GM23338 (cell line): Measurements from ENCODE around the gene DDX20. TPM values are rescaled to one million over a fixed set of nuclear protein-coding genes. Genes with fewer than 3 reads are reported as not detected.

Experiments
- ATAC-seq: fragments of 200-7000 bp; cut with Tn5 transposase; 3 replicates; pipeline ENCODE4 v1.9.1; 2020
- DNase-seq: peaks from one replicate; pipeline ENCODE4 v3.0.0-alpha.2; 2015; ENCODE audit warnings: low spot score
- H2AFZ ChIP-seq: fragments of 200-600 bp; sonication (generic); 2 replicates; pipeline ENCODE4 v1.8.0; 2016; ENCODE audit warnings: antibody characterized with exemption, mild to moderate bottlenecking, moderate library complexity
- H3F3A ChIP-seq: fragments of 200-600 bp; sonication (generic); replicated peaks from 2 replicates; pipeline ENCODE4 v1.8.0; 2017; ENCODE audit warnings: antibody characterized with exemption, mixed run types, low read depth
- H3K27ac ChIP-seq: fragments of 200-600 bp; sonication (generic); 2 replicates; pipeline ENCODE4 v1.6.1; 2016; ENCODE audit warnings: low read depth
- H3K27me3 ChIP-seq: fragments of 200-600 bp; sonication (generic); 2 replicates; pipeline ENCODE4 v1.8.0; 2016; ENCODE audit warnings: mild to moderate bottlenecking, mixed run types, moderate library complexity; ENCODE audit not compliant: insufficient read depth
- H3K36me3 ChIP-seq: fragments of 200-600 bp; sonication (generic); 2 replicates; pipeline ENCODE4 v1.8.0; 2016; ENCODE audit warnings: mild to moderate bottlenecking; ENCODE audit not compliant: insufficient read depth
- H3K4me1 ChIP-seq: fragments of 200-600 bp; sonication (generic); 2 replicates; pipeline ENCODE4 v1.8.0; 2016; ENCODE audit warnings: mild to moderate bottlenecking, moderate library complexity; ENCODE audit not compliant: insufficient read depth
- H3K4me2 ChIP-seq: fragments of 200-600 bp; sonication (generic); 2 replicates; pipeline ENCODE4 v1.7.1; 2017; ENCODE audit warnings: mixed run types
- H3K4me3 ChIP-seq: fragments of 200-600 bp; sonication (generic); 2 replicates; pipeline ENCODE4 v1.6.1; 2016; ENCODE audit warnings: mixed run types
- H3K79me2 ChIP-seq: fragments of 200-600 bp; sonication (generic); replicated peaks from 2 replicates; pipeline ENCODE4 v1.8.0; 2017; ENCODE audit warnings: mild to moderate bottlenecking; ENCODE audit not compliant: insufficient read depth
- H3K9me2 ChIP-seq: fragments of 200-600 bp; sonication (generic); 2 replicates; pipeline ENCODE4 v1.8.0; 2017; ENCODE audit not compliant: insufficient read depth
- H4K20me1 ChIP-seq: fragments of 200-600 bp; sonication (generic); replicated peaks from 2 replicates; pipeline ENCODE4 v1.8.0; 2017; ENCODE audit warnings: mild to moderate bottlenecking; ENCODE audit not compliant: insufficient read depth
- H3K27ac Mint-ChIP-seq: 2 replicates; pipeline ENCODE4 v1.8.0; 2020; ENCODE audit warnings: inconsistent platforms, mild to moderate bottlenecking, moderate library complexity, mixed read lengths
- H3K27me3 Mint-ChIP-seq: 3 replicates; pipeline ENCODE4 v1.8.0; 2022; ENCODE audit warnings: low read depth, mild to moderate bottlenecking, moderate library complexity, mixed read lengths, inconsistent platforms; ENCODE audit not compliant: insufficient read depth, poor library complexity
- H3K36me3 Mint-ChIP-seq: 3 replicates; pipeline ENCODE4 v1.8.0; 2021; ENCODE audit warnings: low read depth, mild to moderate bottlenecking, inconsistent platforms, moderate library complexity, mixed read lengths
- H3K4me1 Mint-ChIP-seq: 3 replicates; pipeline ENCODE4 v1.8.0; 2020; ENCODE audit warnings: mild to moderate bottlenecking, inconsistent platforms, mixed read lengths
- H3K4me3 Mint-ChIP-seq: 3 replicates; pipeline ENCODE4 v1.8.0; 2021; ENCODE audit warnings: moderate library complexity, mild to moderate bottlenecking, inconsistent platforms, mixed read lengths
- H3K9me3 Mint-ChIP-seq: 3 replicates; pipeline ENCODE4 v1.8.0; 2020; ENCODE audit warnings: moderate library complexity, mild to moderate bottlenecking, inconsistent platforms, mixed read lengths
- CREB1 ChIP-seq: fragments of 250-450 bp; sonication (Bioruptor Pico); IDR thresholded peaks from 2 replicates; pipeline ENCODE4 v1.5.0; 2020; ENCODE audit warnings: low read depth, mild to moderate bottlenecking, moderate library complexity
- ETS1 ChIP-seq: IDR thresholded peaks from 2 replicates; pipeline ENCODE4 v1.6.1; 2016; ENCODE audit warnings: antibody characterized with exemption
- EZH2 ChIP-seq: fragments of 200-600 bp; sonication (generic); IDR thresholded peaks from one replicate; pipeline ENCODE4 v1.8.0; 2017; ENCODE audit warnings: antibody characterized with exemption, mild to moderate bottlenecking, low read depth; ENCODE audit not compliant: unreplicated experiment
- EZH2phosphoT487 ChIP-seq: fragments of 200-600 bp; sonication (generic); IDR thresholded peaks from one replicate; pipeline ENCODE4 v1.8.1; 2018; ENCODE audit warnings: antibody characterized with exemption; ENCODE audit not compliant: unreplicated experiment
- JUNB ChIP-seq: IDR thresholded peaks from one replicate; pipeline ENCODE4 v1.6.1; 2016; ENCODE audit warnings: antibody characterized with exemption; ENCODE audit not compliant: unreplicated experiment
- NANOG ChIP-seq: IDR thresholded peaks from 2 replicates; pipeline ENCODE4 v1.6.1; 2016; ENCODE audit warnings: antibody characterized with exemption, borderline replicate concordance
- POLR2AphosphoS5 ChIP-seq: IDR thresholded peaks from 2 replicates; pipeline ENCODE4 v1.6.1; 2016; ENCODE audit warnings: antibody characterized with exemption, low read depth
- REST ChIP-seq: IDR thresholded peaks from one replicate; pipeline ENCODE4 v1.6.1; 2018; ENCODE audit warnings: antibody characterized with exemption; ENCODE audit not compliant: unreplicated experiment
- STAT1 ChIP-seq: IDR thresholded peaks from one replicate; pipeline ENCODE4 v1.6.1; 2016; ENCODE audit warnings: antibody characterized with exemption; ENCODE audit not compliant: unreplicated experiment
- ZNF114 ChIP-seq: fragments of 250-450 bp; sonication (Bioruptor Pico); IDR thresholded peaks from 2 replicates; pipeline ENCODE4 v1.5.0; 2020; ENCODE audit warnings: mild to moderate bottlenecking, moderate library complexity
- ZNF331 ChIP-seq: fragments of 250-450 bp; sonication (Bioruptor Pico); IDR thresholded peaks from 2 replicates; pipeline ENCODE4 v1.5.0; 2020; ENCODE audit warnings: low read depth, mild to moderate bottlenecking, moderate library complexity
- polyA plus RNA-seq: library from polyadenylated mRNA; unstranded; fragments of >200 nt; fragmentation: Nextera tagmentation; extraction: Ambion mirVana; gene quantifications from 2 replicates; pipeline ENCODE4 v1.2.1, GENCODE V29; 2016
- total RNA-seq: library from RNA; depleted of rRNA; stranded (reverse); fragments of >200 nt; shearing (Covaris generic); gene quantifications from 2 replicates; pipeline ENCODE4 v1.2.3, GENCODE V29; 2014
- TF ChIP-seq, protein P1 (sequence below), 2 experiments: fragments of 200-600 bp in 1 of 2; sonication (generic) in 1 of 2; conservative IDR thresholded peaks; 2 replicates each; pipeline versions ENCODE4 v1.5.1 to v1.6.1; 2016 to 2017; ENCODE audit warnings: antibody characterized with exemption in 2 of 2, low read depth in 2 of 2, mild to moderate bottlenecking in 2 of 2, moderate library complexity in 1 of 2
- TF ChIP-seq, protein P2 (sequence below): fragments of 250-450 bp; sonication (Bioruptor Pico); IDR thresholded peaks from 2 replicates; pipeline ENCODE4 v1.5.0; 2020; ENCODE audit warnings: mild to moderate bottlenecking, moderate library complexity

The DDX20 gene
- total and polyA plus RNA-seq, 2 experiments from 2014 or later: 11.9 to 54.4 TPM

DNA sequence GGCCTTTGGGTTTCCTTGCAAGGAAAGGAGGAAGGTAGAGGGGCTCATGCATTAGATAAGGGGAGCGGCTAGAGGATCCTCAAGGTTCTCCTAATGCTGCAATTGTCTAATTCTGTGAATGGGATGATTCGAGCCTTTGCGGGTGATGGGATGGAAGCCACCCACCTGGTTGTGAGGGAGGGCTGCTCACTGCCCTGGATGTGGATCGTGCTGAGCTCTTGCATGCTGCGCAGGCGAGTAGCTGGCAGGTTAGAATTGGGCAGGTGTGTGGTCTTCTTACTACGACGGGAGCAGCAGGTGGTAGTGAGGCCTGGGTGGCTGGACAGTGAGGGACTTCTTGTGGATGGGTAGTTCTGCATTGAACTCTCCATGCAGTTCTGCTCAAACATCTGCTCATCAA lies 21.2 kb downstream of the DDX20 start:
- no peak for TF ChIP-seq CREB1 (CRISPR knock-in tag)
- TF ChIP-seq ETS1: no peak
- TF ChIP-seq EZH2phosphoT487: no peak
- TF ChIP-seq REST: no peak
- TF ChIP-seq JUNB: no peak
- TF ChIP-seq, protein P1, sequence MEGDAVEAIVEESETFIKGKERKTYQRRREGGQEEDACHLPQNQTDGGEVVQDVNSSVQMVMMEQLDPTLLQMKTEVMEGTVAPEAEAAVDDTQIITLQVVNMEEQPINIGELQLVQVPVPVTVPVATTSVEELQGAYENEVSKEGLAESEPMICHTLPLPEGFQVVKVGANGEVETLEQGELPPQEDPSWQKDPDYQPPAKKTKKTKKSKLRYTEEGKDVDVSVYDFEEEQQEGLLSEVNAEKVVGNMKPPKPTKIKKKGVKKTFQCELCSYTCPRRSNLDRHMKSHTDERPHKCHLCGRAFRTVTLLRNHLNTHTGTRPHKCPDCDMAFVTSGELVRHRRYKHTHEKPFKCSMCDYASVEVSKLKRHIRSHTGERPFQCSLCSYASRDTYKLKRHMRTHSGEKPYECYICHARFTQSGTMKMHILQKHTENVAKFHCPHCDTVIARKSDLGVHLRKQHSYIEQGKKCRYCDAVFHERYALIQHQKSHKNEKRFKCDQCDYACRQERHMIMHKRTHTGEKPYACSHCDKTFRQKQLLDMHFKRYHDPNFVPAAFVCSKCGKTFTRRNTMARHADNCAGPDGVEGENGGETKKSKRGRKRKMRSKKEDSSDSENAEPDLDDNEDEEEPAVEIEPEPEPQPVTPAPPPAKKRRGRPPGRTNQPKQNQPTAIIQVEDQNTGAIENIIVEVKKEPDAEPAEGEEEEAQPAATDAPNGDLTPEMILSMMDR (conservative IDR thresholded peaks at IDR 0.05; ENCODE audit: low read depth in 2 of 2): no peak
- TF ChIP-seq POLR2AphosphoS5: no peak
- no peak for TF ChIP-seq STAT1
- TF ChIP-seq ZNF331 (CRISPR knock-in tag): no peak
- no peak for TF ChIP-seq NANOG
- no peak for TF ChIP-seq EZH2
- TF ChIP-seq, protein P2, sequence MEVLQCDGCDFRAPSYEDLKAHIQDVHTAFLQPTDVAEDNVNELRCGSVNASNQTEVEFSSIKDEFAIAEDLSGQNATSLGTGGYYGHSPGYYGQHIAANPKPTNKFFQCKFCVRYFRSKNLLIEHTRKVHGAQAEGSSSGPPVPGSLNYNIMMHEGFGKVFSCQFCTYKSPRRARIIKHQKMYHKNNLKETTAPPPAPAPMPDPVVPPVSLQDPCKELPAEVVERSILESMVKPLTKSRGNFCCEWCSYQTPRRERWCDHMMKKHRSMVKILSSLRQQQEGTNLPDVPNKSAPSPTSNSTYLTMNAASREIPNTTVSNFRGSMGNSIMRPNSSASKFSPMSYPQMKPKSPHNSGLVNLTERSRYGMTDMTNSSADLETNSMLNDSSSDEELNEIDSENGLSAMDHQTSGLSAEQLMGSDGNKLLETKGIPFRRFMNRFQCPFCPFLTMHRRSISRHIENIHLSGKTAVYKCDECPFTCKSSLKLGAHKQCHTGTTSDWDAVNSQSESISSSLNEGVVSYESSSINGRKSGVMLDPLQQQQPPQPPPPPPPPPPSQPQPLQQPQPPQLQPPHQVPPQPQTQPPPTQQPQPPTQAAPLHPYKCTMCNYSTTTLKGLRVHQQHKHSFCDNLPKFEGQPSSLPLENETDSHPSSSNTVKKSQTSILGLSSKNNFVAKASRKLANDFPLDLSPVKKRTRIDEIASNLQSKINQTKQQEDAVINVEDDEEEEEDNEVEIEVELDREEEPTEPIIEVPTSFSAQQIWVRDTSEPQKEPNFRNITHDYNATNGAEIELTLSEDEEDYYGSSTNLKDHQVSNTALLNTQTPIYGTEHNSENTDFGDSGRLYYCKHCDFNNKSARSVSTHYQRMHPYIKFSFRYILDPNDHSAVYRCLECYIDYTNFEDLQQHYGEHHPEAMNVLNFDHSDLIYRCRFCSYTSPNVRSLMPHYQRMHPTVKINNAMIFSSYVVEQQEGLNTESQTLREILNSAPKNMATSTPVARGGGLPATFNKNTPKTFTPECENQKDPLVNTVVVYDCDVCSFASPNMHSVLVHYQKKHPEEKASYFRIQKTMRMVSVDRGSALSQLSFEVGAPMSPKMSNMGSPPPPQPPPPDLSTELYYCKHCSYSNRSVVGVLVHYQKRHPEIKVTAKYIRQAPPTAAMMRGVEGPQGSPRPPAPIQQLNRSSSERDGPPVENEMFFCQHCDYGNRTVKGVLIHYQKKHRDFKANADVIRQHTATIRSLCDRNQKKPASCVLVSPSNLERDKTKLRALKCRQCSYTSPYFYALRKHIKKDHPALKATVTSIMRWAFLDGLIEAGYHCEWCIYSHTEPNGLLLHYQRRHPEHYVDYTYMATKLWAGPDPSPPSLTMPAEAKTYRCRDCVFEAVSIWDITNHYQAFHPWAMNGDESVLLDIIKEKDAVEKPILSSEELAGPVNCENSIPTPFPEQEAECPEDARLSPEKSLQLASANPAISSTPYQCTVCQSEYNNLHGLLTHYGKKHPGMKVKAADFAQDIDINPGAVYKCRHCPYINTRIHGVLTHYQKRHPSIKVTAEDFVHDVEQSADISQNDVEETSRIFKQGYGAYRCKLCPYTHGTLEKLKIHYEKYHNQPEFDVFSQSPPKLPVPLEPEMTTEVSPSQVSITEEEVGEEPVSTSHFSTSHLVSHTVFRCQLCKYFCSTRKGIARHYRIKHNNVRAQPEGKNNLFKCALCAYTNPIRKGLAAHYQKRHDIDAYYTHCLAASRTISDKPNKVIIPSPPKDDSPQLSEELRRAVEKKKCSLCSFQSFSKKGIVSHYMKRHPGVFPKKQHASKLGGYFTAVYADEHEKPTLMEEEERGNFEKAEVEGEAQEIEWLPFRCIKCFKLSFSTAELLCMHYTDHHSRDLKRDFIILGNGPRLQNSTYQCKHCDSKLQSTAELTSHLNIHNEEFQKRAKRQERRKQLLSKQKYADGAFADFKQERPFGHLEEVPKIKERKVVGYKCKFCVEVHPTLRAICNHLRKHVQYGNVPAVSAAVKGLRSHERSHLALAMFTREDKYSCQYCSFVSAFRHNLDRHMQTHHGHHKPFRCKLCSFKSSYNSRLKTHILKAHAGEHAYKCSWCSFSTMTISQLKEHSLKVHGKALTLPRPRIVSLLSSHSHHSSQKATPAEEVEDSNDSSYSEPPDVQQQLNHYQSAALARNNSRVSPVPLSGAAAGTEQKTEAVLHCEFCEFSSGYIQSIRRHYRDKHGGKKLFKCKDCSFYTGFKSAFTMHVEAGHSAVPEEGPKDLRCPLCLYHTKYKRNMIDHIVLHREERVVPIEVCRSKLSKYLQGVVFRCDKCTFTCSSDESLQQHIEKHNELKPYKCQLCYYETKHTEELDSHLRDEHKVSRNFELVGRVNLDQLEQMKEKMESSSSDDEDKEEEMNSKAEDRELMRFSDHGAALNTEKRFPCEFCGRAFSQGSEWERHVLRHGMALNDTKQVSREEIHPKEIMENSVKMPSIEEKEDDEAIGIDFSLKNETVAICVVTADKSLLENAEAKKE (CRISPR knock-in tag): no peak
- TF ChIP-seq ZNF114 (CRISPR knock-in tag): no peak
- Mint-ChIP-seq H3K4me1 (peaks cover 25% of the 10 kb centered on the region; the same call in 2 of the 3 replicates), H3K27ac (no peak overlapping the region), H3K36me3 (no peaks in the 10 kb centered on the region), H3K27me3 (peaks cover 1% of the 10 kb centered on the region), H3K4me3 (no peak overlapping the region), H3K9me3 (no peaks in the 10 kb centered on the region; the same call in 1 of the 3 replicates)
- no peak for ATAC-seq
- Histone ChIP-seq H3K4me3 (no peak overlapping the region), H4K20me1 (no peaks in the 10 kb centered on the region), H3K79me2 (no peaks in the 10 kb centered on the region), H3F3A (no peaks in the 10 kb centered on the region), H3K9me2 (peaks cover 15% of the 10 kb centered on the region), H3K4me1 (peaks cover 3% of the 10 kb centered on the region; the same call in 1 of the 2 replicates), H2AFZ (no peak overlapping the region), H3K4me2 (no peak overlapping the region), H3K27ac (no peak overlapping the region), H3K27me3 (no peaks in the 10 kb centered on the region), H3K36me3 (no peaks in the 10 kb centered on the region)
- no peak for DNase-seq
